GM12872 (cell line): ENCODE measurements around the gene CHN2.

Source experiments
- CTCF ChIP-seq: IDR thresholded peaks from 3 replicates; pipeline ENCODE4 v1.5.1; 2011; ENCODE audit warnings: low read depth, mild to moderate bottlenecking, low read length, moderate library complexity; ENCODE audit not compliant: insufficient read depth

CHN2 gene

GRCh38 chr7:29154076-29154475, 40.5 kb upstream of the CHN2 start:
- no peak for TF ChIP-seq CTCF

GRCh38 chr7:29156907-29157452, 37.6 kb upstream of the CHN2 start:
- no peak for TF ChIP-seq CTCF

GRCh38 chr7:29158795-29159423, 35.7 kb upstream of the CHN2 start:
- TF ChIP-seq CTCF = no peak

- TF ChIP-seq CTCF = no peak
These were observed 34.5 kb upstream of the CHN2 start for GRCh38 chr7:29160080-29160479.

DNA sequence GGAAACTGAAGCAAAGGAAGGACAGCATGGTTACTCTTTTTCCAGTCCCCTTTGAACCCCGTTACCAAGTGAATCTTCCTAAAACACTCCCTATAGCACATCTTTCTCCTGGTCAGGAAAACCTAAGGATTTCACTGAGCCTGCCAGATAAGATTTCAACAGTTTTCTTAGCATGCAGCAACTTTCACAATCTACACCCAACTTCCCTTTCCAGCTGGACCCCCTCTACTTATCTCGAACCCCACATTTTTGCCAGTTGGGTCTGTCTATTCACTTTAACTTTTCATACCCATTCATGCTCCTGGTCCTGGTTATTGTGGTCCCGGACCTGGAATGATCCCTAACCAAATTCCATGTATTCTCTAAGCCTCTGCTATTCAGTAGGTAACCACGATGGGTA, 33.3 kb upstream of the CHN2 start:
- TF ChIP-seq CTCF = no peak

- no peak for TF ChIP-seq CTCF
These were observed 32.0 kb upstream of the CHN2 start for GRCh38 chr7:29162577-29162976.

DNA sequence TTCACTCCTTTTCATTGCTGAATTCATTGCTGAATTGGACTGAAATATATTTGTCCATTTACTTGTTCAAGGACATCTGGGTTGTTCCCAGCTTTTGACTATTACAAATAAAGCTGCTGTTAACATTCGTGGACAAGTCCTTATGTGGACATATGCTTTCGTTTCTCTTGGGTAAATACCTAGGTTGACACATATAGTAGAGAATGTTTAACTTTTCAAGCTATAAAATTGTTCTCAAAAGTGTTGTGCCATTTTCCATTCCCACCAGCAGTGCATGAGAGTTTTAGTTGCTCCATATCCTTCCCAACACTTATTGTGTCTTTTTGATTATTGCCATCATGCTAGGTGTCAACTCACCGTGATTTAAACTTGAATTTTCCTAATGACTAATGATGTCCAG, 30.7 kb upstream of the CHN2 start:
- TF ChIP-seq CTCF = no peak
